ENCODE data around the gene RBMS1.

DNA sequence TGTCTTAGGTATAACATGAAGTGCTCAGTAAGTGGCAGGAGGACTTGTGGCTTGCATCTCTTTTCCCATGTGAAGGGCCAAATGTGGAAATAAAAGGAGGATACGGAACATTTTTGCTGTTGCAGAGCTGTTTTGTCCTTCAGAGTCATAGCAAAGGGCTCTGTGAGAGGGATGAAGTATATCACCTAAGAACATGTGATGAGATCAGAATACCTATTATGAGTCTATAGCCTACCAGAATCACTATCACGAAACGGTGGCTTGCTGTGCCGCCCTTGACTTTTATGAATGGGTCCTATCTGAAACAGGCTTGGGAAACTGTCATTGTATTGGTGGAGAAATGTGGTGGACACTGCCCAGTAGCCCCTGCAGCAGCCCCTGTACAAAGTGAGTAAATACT lies 226.6 kb downstream of the RBMS1 start:
- TF ChIP-seq RAD21 (IDR thresholded peaks at IDR 0.05) (no peak), JUND (IDR thresholded peaks at IDR 0.05) (no peak), RXRA (IDR thresholded peaks at IDR 0.05) (no peak), TAF1 (conservative IDR thresholded peaks at IDR 0.05) (no peak), REST (IDR thresholded peaks at IDR 0.05) (no peak), YY1 (IDR thresholded peaks at IDR 0.05) (no peak), ATF3 (IDR thresholded peaks at IDR 0.05) (no peak), FOXA2 (IDR thresholded peaks at IDR 0.05) (no peak), ZBTB33 (IDR thresholded peaks at IDR 0.05) (no peak), EGR1 (IDR thresholded peaks at IDR 0.05; ENCODE audit: low read depth in 2 of 2) (no peak), GABPA (IDR thresholded peaks at IDR 0.05 in 1 of 2, conservative IDR thresholded peaks at IDR 0.05 in 1 of 2) (no peak)
- TF ChIP-seq, protein P1, sequence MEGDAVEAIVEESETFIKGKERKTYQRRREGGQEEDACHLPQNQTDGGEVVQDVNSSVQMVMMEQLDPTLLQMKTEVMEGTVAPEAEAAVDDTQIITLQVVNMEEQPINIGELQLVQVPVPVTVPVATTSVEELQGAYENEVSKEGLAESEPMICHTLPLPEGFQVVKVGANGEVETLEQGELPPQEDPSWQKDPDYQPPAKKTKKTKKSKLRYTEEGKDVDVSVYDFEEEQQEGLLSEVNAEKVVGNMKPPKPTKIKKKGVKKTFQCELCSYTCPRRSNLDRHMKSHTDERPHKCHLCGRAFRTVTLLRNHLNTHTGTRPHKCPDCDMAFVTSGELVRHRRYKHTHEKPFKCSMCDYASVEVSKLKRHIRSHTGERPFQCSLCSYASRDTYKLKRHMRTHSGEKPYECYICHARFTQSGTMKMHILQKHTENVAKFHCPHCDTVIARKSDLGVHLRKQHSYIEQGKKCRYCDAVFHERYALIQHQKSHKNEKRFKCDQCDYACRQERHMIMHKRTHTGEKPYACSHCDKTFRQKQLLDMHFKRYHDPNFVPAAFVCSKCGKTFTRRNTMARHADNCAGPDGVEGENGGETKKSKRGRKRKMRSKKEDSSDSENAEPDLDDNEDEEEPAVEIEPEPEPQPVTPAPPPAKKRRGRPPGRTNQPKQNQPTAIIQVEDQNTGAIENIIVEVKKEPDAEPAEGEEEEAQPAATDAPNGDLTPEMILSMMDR (IDR thresholded peaks at IDR 0.05; ENCODE audit: low read depth, low read length, missing input control) = no peak
- TF ChIP-seq, protein P2, sequence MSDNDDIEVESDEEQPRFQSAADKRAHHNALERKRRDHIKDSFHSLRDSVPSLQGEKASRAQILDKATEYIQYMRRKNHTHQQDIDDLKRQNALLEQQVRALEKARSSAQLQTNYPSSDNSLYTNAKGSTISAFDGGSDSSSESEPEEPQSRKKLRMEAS (IDR thresholded peaks at IDR 0.05) = no peak
